ENCODE measurements around the gene GAS7.

- TF ChIP-seq ZNF772 (CRISPR knock-in tag; IDR thresholded peaks at IDR 0.05) (no peak), NR2C2 (CRISPR knock-in tag; IDR thresholded peaks at IDR 0.05; ENCODE audit: borderline replicate concordance) (no peak), ZNF12 (CRISPR knock-in tag; IDR thresholded peaks at IDR 0.05) (no peak), POLR2A (IDR thresholded peaks at IDR 0.05; ENCODE audit: insufficient read depth in 1 of 2, low read depth in 2 of 2, low read length in 2 of 2) (no peak)
- TF ChIP-seq, protein P1, sequence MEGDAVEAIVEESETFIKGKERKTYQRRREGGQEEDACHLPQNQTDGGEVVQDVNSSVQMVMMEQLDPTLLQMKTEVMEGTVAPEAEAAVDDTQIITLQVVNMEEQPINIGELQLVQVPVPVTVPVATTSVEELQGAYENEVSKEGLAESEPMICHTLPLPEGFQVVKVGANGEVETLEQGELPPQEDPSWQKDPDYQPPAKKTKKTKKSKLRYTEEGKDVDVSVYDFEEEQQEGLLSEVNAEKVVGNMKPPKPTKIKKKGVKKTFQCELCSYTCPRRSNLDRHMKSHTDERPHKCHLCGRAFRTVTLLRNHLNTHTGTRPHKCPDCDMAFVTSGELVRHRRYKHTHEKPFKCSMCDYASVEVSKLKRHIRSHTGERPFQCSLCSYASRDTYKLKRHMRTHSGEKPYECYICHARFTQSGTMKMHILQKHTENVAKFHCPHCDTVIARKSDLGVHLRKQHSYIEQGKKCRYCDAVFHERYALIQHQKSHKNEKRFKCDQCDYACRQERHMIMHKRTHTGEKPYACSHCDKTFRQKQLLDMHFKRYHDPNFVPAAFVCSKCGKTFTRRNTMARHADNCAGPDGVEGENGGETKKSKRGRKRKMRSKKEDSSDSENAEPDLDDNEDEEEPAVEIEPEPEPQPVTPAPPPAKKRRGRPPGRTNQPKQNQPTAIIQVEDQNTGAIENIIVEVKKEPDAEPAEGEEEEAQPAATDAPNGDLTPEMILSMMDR (CRISPR knock-in tag; IDR thresholded peaks at IDR 0.05), result peak; percentile 73
- TF ChIP-seq, protein P2, sequence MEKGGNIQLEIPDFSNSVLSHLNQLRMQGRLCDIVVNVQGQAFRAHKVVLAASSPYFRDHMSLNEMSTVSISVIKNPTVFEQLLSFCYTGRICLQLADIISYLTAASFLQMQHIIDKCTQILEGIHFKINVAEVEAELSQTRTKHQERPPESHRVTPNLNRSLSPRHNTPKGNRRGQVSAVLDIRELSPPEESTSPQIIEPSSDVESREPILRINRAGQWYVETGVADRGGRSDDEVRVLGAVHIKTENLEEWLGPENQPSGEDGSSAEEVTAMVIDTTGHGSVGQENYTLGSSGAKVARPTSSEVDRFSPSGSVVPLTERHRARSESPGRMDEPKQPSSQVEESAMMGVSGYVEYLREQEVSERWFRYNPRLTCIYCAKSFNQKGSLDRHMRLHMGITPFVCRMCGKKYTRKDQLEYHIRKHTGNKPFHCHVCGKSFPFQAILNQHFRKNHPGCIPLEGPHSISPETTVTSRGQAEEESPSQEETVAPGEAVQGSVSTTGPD (CRISPR knock-in tag; IDR thresholded peaks at IDR 0.05), result no peak
Observed at GRCh38 chr17:10226930-10227695, 28.7 kb upstream of the GAS7 start.
